IPS-15b (cell line): ENCODE results near the gene CDH12.

ENCODE experiments used
- H3K27me3 ChIP-seq: one replicate; pipeline ENCODE4 v1.6.1; 2013; ENCODE audit warnings: low read length; ENCODE audit not compliant: control insufficient read depth, insufficient read depth
- H3K36me3 ChIP-seq: one replicate; pipeline ENCODE4 v1.6.1; 2013; ENCODE audit warnings: low read length; ENCODE audit not compliant: control insufficient read depth, insufficient read depth
- H3K4me1 ChIP-seq: one replicate; pipeline ENCODE4 v1.6.1; 2013; ENCODE audit warnings: mild to moderate bottlenecking, low read length; ENCODE audit not compliant: control insufficient read depth, insufficient read depth
- H3K4me3 ChIP-seq: one replicate; pipeline ENCODE4 v1.5.1; 2013; ENCODE audit warnings: low read depth, low read length
- H3K9ac ChIP-seq: one replicate; pipeline ENCODE4 v1.6.1; 2013; ENCODE audit warnings: low read depth, mild to moderate bottlenecking, low read length
- H3K9me3 ChIP-seq: one replicate; pipeline ENCODE4 v1.6.1; 2013; ENCODE audit warnings: mild to moderate bottlenecking, low read length; ENCODE audit not compliant: control insufficient read depth, insufficient read depth

The CDH12 gene

GRCh38 chr5:21918451-21918850 lies 934.7 kb downstream of the CDH12 start:
- Histone ChIP-seq H3K9me3 (no peaks in the 10 kb centered on the region), H3K4me3 (no peak overlapping the region), H3K4me1 (no peaks in the 10 kb centered on the region), H3K36me3 (no peaks in the 10 kb centered on the region), H3K9ac (no peak overlapping the region), H3K27me3 (no peaks in the 10 kb centered on the region)

GRCh38 chr5:21910731-21911130 lies 942.4 kb downstream of the CDH12 start:
- no peaks in the 10 kb centered on the region for H3K4me1 ChIP-seq
- H3K9ac ChIP-seq = no peak overlapping the region
- no peaks in the 10 kb centered on the region for H3K9me3 ChIP-seq
- H3K36me3 ChIP-seq = no peaks in the 10 kb centered on the region
- no peaks in the 10 kb centered on the region for H3K27me3 ChIP-seq
- no peak overlapping the region for H3K4me3 ChIP-seq

GRCh38 chr5:21895766-21896350 lies 957.3 kb downstream of the CDH12 start:
- no peaks in the 10 kb centered on the region for H3K36me3 ChIP-seq
- H3K27me3 ChIP-seq = no peaks in the 10 kb centered on the region
- no peaks in the 10 kb centered on the region for H3K4me1 ChIP-seq
- no peaks in the 10 kb centered on the region for H3K9me3 ChIP-seq
- no peak overlapping the region for H3K9ac ChIP-seq
- H3K4me3 ChIP-seq = no peak overlapping the region

- H3K27me3 ChIP-seq = no peaks in the 10 kb centered on the region
These were observed 960.0 kb downstream of the CDH12 start for GRCh38 chr5:21893161-21893560.

DNA sequence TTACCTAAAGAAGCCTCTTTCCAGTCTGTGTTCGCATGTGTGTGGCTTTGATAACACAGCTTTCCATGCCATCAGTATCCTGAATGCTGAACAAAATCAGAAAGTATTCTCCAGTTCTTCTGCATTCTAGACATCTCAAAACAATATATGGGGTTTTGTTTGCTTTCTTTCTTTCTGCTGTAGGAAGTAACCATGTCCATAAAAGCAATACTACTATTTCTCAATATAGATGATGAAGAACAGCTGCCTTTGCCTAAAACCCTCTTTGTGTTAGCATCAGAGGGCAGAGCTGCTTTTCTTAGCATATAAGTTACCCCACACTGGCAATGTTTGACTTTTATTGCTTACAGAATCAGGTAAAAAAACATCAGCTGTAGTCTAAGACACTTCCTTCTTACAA lies 963.6 kb downstream of the CDH12 start:
- Histone ChIP-seq H3K4me3 (no peak overlapping the region), H3K9ac (no peak overlapping the region), H3K36me3 (no peaks in the 10 kb centered on the region), H3K4me1 (no peaks in the 10 kb centered on the region), H3K27me3 (no peaks in the 10 kb centered on the region), H3K9me3 (no peaks in the 10 kb centered on the region)

More at GRCh38 chr5:21893161-21893560, 960.0 kb downstream of the CDH12 start:
- Histone ChIP-seq H3K9ac (no peak overlapping the region), H3K36me3 (no peaks in the 10 kb centered on the region), H3K9me3 (no peaks in the 10 kb centered on the region), H3K4me1 (no peaks in the 10 kb centered on the region), H3K4me3 (no peak overlapping the region)

GRCh38 chr5:21882074-21882745 lies 970.9 kb downstream of the CDH12 start:
- H3K9ac ChIP-seq = no peak overlapping the region
- no peak overlapping the region for H3K4me3 ChIP-seq
- H3K36me3 ChIP-seq = no peaks in the 10 kb centered on the region
- H3K27me3 ChIP-seq = no peaks in the 10 kb centered on the region
- no peaks in the 10 kb centered on the region for H3K4me1 ChIP-seq
- no peaks in the 10 kb centered on the region for H3K9me3 ChIP-seq

GRCh38 chr5:21880164-21880563 lies 973.0 kb downstream of the CDH12 start:
- H3K27me3 ChIP-seq = no peaks in the 10 kb centered on the region
- H3K9me3 ChIP-seq = no peaks in the 10 kb centered on the region
- no peaks in the 10 kb centered on the region for H3K36me3 ChIP-seq
- H3K9ac ChIP-seq = no peak overlapping the region
- no peaks in the 10 kb centered on the region for H3K4me1 ChIP-seq
- no peak overlapping the region for H3K4me3 ChIP-seq

DNA sequence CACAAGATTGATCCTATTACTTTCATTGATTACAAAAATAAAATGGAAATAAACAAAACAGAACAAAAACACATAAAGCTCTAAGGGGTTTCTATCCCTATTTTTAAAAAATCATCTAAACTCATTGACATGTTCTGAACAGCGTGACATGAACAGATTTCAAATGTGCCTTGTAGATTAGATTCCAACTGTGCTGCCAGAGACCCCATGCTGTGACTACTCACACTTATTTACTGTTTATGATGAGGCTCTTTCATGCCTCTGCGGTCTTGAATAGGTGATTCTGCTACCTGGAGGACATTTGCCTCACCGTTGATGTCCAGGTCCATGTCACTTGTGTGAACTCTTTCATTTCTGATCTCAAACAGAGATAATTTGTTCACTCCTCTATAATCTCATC lies 990.2 kb downstream of the CDH12 start:
- Histone ChIP-seq H3K9ac (no peak overlapping the region), H3K4me1 (no peaks in the 10 kb centered on the region), H3K9me3 (no peaks in the 10 kb centered on the region), H3K4me3 (no peak overlapping the region), H3K27me3 (no peaks in the 10 kb centered on the region), H3K36me3 (no peaks in the 10 kb centered on the region)

GRCh38 chr5:21858441-21858840 lies 994.7 kb downstream of the CDH12 start:
- Histone ChIP-seq H3K27me3 (no peaks in the 10 kb centered on the region), H3K9me3 (no peaks in the 10 kb centered on the region), H3K9ac (no peak overlapping the region), H3K4me1 (no peaks in the 10 kb centered on the region), H3K36me3 (no peaks in the 10 kb centered on the region), H3K4me3 (no peak overlapping the region)

DNA sequence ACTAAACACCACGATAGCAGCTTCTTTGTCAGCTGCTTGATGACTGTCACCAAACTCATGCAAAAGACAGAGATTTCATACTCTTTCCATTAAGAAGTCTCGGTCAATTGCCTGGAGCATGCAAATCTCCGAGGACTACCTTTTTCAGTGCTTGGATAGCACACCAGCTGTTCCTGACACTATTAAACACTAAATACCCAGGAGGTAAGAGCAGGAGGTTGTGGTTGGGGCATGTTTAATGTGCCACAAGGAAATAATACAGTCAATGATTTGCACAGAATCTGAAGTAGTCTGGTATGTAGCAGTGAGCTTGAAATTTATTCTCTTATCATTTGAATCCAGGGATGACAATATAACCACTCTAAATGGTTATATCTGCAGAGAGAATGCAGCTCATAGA lies 996.2 kb downstream of the CDH12 start:
- no peak overlapping the region for H3K9ac ChIP-seq
- H3K36me3 ChIP-seq = no peaks in the 10 kb centered on the region
- no peaks in the 10 kb centered on the region for H3K9me3 ChIP-seq
- H3K4me1 ChIP-seq = no peaks in the 10 kb centered on the region
- H3K4me3 ChIP-seq = no peak overlapping the region
- H3K27me3 ChIP-seq = no peaks in the 10 kb centered on the region

GRCh38 chr5:21847300-21847699 lies 1005.8 kb downstream of the CDH12 start:
- Histone ChIP-seq H3K9me3 (no peaks in the 10 kb centered on the region), H3K36me3 (no peaks in the 10 kb centered on the region), H3K9ac (no peak overlapping the region), H3K4me1 (no peaks in the 10 kb centered on the region), H3K27me3 (no peaks in the 10 kb centered on the region), H3K4me3 (no peak overlapping the region)

GRCh38 chr5:21844960-21845359 lies 1008.2 kb downstream of the CDH12 start:
- Histone ChIP-seq H3K4me1 (no peaks in the 10 kb centered on the region), H3K9ac (no peak overlapping the region), H3K36me3 (no peaks in the 10 kb centered on the region), H3K9me3 (no peaks in the 10 kb centered on the region), H3K27me3 (no peaks in the 10 kb centered on the region), H3K4me3 (no peak overlapping the region)
